Gastrocnemius medialis (tissue), 4 donors: ENCODE data around the gene MAN1C1.

Experiments used
- POLR2A ChIP-seq, 2 donors: fragments of 450-650 bp; IDR thresholded peaks; one replicate each; pipeline ENCODE4 v1.6.1; 2017; ENCODE audit warnings: antibody characterized with exemption in 2 of 2, mild to moderate bottlenecking in 2 of 2, moderate library complexity in 2 of 2
- TF ChIP-seq, protein P1 (sequence below), 5 experiments: fragments of 450-650 bp in 3 of 5; fragments of 200-600 bp in 2 of 5; sonication (generic) in 2 of 5; IDR thresholded peaks in 4 of 5; conservative IDR thresholded peaks in 1 of 5; 1 replicate in 4 of 5; 2 replicates in 1 of 5; pipeline ENCODE4 v1.5.1; 2016 to 2019; ENCODE audit warnings: antibody characterized with exemption in 5 of 5, mild to moderate bottlenecking in 3 of 5, moderate library complexity in 3 of 5

DNA sequence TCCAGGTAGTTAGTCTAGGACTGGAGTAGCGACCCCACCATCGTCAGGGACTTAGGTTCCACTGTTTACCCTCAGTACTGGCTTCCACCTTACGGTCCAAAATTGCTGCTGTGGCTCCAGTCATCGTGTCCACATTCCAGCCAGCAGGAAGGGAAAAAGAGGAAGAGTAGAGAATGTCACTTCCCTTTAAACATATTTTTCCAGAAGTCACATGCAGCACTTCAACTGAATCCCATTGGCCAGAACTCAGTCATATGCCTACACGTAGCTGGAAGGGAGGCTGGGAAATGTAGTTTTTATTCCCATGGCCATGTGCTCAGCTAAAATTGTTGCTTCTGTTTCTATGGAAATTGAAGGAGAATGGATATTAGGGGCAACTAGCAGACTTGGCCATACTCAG is 99.3 kb downstream of the MAN1C1 start:
- TF ChIP-seq, protein P1, sequence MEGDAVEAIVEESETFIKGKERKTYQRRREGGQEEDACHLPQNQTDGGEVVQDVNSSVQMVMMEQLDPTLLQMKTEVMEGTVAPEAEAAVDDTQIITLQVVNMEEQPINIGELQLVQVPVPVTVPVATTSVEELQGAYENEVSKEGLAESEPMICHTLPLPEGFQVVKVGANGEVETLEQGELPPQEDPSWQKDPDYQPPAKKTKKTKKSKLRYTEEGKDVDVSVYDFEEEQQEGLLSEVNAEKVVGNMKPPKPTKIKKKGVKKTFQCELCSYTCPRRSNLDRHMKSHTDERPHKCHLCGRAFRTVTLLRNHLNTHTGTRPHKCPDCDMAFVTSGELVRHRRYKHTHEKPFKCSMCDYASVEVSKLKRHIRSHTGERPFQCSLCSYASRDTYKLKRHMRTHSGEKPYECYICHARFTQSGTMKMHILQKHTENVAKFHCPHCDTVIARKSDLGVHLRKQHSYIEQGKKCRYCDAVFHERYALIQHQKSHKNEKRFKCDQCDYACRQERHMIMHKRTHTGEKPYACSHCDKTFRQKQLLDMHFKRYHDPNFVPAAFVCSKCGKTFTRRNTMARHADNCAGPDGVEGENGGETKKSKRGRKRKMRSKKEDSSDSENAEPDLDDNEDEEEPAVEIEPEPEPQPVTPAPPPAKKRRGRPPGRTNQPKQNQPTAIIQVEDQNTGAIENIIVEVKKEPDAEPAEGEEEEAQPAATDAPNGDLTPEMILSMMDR (IDR thresholded peaks at IDR 0.05 in 4 of 5, conservative IDR thresholded peaks at IDR 0.05 in 1 of 5): no peak
- no peak for TF ChIP-seq POLR2A (IDR thresholded peaks at IDR 0.05)
